NCI-H446 treated with DMSO at 0.1 percent for 48 hours (cell line): ENCODE measurements around the gene WFDC11.

Experiments
- DNase-seq: peaks from one replicate; lab custom pipeline; 2025; lab: John Stamatoyannopoulos, UW

WFDC11 gene

DNA sequence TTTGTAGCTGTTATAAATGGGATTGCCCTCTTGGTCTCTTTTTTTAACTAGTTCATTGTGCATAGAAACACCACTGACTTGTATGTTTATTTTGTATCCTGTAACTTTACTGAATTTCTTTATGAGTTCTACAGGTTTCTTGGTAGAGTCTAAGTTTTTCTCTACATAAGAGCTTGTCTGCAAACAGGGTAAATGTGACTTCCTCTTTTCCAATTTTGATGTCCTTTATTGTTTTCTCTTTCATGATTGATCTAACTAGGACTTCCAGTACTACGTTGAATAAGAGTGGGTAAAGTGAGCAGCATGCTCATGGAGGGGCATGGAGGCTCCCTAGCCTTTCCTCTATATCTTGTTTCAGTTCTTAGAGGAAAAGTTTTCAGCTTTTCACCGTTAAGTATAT is 43.5 kb downstream of the WFDC11 start:
- DNase-seq, result no peak

DNA sequence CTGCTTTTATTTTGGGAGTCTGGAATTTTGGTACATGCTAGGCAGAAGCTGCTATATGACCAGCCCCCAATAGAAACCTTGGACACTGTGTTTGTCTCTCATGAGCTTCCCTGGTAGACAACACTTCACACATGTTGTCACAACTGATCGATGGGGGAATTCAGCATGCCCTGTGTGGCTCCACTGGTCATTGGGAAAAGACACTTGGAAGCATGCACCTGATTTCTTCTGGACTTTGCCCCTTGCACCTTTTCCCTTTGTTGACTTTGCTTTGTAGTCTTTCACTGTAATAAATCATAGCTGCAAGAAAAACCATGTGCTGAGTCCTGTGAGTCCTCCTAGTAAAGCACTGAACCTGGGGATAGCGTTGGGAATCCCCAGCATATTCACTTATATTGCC is 48.4 kb downstream of the WFDC11 start:
- no peak for DNase-seq

DNA sequence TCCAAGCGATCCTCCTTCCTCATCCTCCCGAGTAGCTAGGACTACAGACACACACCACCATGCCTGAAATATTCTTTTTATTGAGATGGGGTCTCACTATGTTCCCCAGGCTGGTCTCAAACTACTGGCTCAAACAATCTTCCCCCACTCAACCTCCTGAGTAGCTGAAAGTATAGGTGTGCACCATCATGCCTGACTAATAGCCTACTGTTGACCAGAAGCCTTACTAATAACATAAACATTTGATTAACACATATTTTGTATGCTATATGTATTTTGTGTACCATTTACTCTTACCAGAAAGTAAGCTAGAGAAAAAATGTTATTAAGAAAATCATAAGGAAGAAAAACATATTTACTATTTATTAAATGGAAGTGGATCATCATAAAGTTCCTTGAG is 52.4 kb downstream of the WFDC11 start:
- no peak for DNase-seq

DNA sequence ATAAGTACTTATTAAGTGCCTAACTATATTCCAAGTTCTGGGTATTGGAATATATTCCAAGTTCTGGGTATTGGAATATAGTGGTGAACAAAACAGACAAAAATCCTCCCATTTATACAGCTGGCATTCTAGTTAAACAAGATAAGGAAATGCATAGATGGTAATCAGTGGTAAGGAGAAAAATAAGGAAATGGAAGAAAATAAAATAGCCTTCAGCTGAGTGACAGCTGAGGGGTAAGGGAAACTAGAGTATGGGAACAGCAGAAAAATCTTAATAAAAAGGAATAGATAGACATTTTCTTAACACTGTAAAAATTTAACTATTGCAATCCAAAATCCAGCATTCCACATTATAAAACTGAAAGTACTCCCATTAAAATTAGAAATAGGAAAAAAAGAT is 57.7 kb downstream of the WFDC11 start:
- DNase-seq, result no peak

DNA sequence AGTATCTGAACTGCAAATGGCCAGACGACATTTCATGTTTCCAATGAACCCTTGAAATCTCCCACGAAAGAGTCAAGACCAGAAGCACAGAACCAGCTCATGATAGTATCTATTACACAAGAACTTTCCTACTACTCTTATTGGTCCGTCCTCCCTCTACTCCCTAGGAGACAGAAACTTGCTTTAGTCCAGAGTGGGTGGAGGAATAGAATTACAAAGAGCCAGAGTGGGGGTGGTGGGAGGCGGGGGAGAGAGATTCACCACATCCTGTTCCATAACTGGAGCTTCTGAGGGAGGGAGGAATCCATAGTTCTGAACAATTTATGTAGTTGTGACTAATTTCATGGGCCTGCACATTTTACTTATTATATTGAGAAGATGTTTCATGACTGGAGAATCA is 59.0 kb downstream of the WFDC11 start:
- DNase-seq, result no peak

DNA sequence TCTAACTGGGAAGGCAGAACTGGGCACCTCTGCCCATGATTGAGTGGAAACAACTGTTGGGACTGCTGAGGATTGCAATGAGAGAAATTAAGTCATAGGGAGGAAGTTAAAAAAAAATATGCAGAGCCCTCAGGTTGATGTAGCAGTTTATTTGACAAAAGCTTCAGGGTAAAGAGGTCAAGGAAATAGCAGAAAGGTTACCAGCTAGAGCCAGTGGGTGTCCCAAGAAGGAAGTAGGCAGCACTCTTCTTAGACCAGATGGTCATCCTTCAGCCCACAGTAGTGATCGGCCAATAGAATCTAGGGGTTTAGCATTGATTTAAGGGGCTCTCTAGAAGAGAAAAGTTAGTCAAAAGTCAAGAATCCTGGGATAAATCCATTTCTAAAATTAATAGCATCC is 62.2 kb downstream of the WFDC11 start:
- DNase-seq, result no peak
